Smooth muscle cell (in vitro differentiated cells): ENCODE data around the gene EXOC3. TPM values are rescaled to one million over a fixed set of nuclear protein-coding genes. Genes with fewer than 3 reads are reported as not detected.

Experiments used
- DNase-seq: peaks from one replicate; lab custom pipeline; 2025; ENCODE audit not compliant: unreplicated experiment; lab: John Stamatoyannopoulos, UW
- H2AFZ ChIP-seq: fragments of 200-600 bp; sonication (generic); 2 replicates; pipeline ENCODE4 v1.6.0; 2016; ENCODE audit warnings: antibody characterized with exemption, low read depth, mild to moderate bottlenecking
- H3F3A ChIP-seq: fragments of 200-600 bp; sonication (generic); 2 replicates; pipeline ENCODE4 v1.6.0; 2017; ENCODE audit warnings: antibody characterized with exemption, low read depth
- H3K27ac ChIP-seq: fragments of 200-600 bp; sonication (generic); 2 replicates; pipeline ENCODE4 v1.5.1; 2016; ENCODE audit warnings: low read depth, mild to moderate bottlenecking
- H3K27me3 ChIP-seq: fragments of 200-600 bp; sonication (generic); 2 replicates; pipeline ENCODE4 v1.6.1; 2016; ENCODE audit warnings: low read depth, mild to moderate bottlenecking
- H3K36me3 ChIP-seq: fragments of 200-600 bp; sonication (generic); 2 replicates; pipeline ENCODE4 v1.5.1; 2016; ENCODE audit warnings: low read depth
- H3K4me1 ChIP-seq: fragments of 200-600 bp; sonication (generic); 2 replicates; pipeline ENCODE4 v1.5.1; 2016; ENCODE audit warnings: low read depth
- H3K4me2 ChIP-seq: fragments of 200-600 bp; sonication (generic); 2 replicates; pipeline ENCODE4 v1.6.0; 2016; ENCODE audit warnings: mild to moderate bottlenecking
- H3K4me3 ChIP-seq: fragments of 200-600 bp; sonication (generic); 2 replicates; pipeline ENCODE4 v1.5.1; 2016; ENCODE audit warnings: mild to moderate bottlenecking
- H3K79me2 ChIP-seq: fragments of 200-600 bp; sonication (generic); 2 replicates; pipeline ENCODE4 v1.6.0; 2016; ENCODE audit warnings: low read depth, mild to moderate bottlenecking
- H3K9ac ChIP-seq: fragments of 200-600 bp; sonication (generic); 2 replicates; pipeline ENCODE4 v1.6.0; 2016; ENCODE audit warnings: low read depth
- H3K9me3 ChIP-seq: fragments of 200-600 bp; sonication (generic); replicated peaks from 2 replicates; pipeline ENCODE4 v1.5.1; 2016; ENCODE audit warnings: low read depth
- H4K20me1 ChIP-seq: fragments of 200-600 bp; sonication (generic); 2 replicates; pipeline ENCODE4 v1.6.0; 2016; ENCODE audit warnings: low read depth
- CTCF ChIP-seq: fragments of 200-600 bp; sonication (generic); IDR thresholded peaks from 2 replicates; pipeline ENCODE4 v1.5.1; 2017; ENCODE audit warnings: borderline replicate concordance, mild to moderate bottlenecking, antibody characterized with exemption; ENCODE audit not compliant: insufficient read depth, poor library complexity, severe bottlenecking
- WGBS: methylation state at CpG from one replicate; pipeline ENCODE4 v1.1.7; 2016; ENCODE audit warnings: low lambda C conversion rate; 5-methylcytosine and 5-hydroxymethylcytosine counted together
- polyA plus RNA-seq: library from polyadenylated mRNA; unstranded; fragments of >200 nt; fragmentation: Nextera tagmentation; extraction: Ambion mirVana; gene quantifications from 2 replicates; pipeline ENCODE4 v1.2.1, GENCODE V29; 2016
- total RNA-seq: library from RNA; depleted of rRNA; stranded (reverse); fragments of >200 nt; gene quantifications from 2 replicates; pipeline ENCODE4 v1.2.3, GENCODE V29; 2014

Gene EXOC3
- total and polyA plus RNA-seq, 2 experiments from 2014 or later: 23.6 to 30.5 TPM

GRCh38 chr5:515273-515836 lies 72.4 kb downstream of the EXOC3 start:
- no peak for DNase-seq
- H3F3A ChIP-seq: no peaks in the 10 kb centered on the region
- no peak overlapping the region for H3K4me2 ChIP-seq
- no peaks in the 10 kb centered on the region for H3K9me3 ChIP-seq
- H3K27me3 ChIP-seq: peaks cover 17% of the 10 kb centered on the region
- H3K79me2 ChIP-seq: no peaks in the 10 kb centered on the region
- 86% methylated on average over 7 of the region's 11 CpGs for WGBS
- H4K20me1 ChIP-seq: no peaks in the 10 kb centered on the region
- no peak overlapping the region for H3K9ac ChIP-seq
- no peak for TF ChIP-seq CTCF
- H3K4me3 ChIP-seq: no peak overlapping the region
- H3K36me3 ChIP-seq: no peaks in the 10 kb centered on the region
- H3K27ac ChIP-seq: no peak overlapping the region
- no peak overlapping the region for H2AFZ ChIP-seq
- H3K4me1 ChIP-seq: no peaks in the 10 kb centered on the region

- Histone ChIP-seq H2AFZ (no peak overlapping the region), H3F3A (no peaks in the 10 kb centered on the region), H3K27ac (no peak overlapping the region), H3K36me3 (no peaks in the 10 kb centered on the region), H3K4me3 (no peak overlapping the region), H3K4me2 (no peak overlapping the region), H3K4me1 (peaks cover 3% of the 10 kb centered on the region), H3K9me3 (no peaks in the 10 kb centered on the region), H3K9ac (no peak overlapping the region), H4K20me1 (no peaks in the 10 kb centered on the region), H3K79me2 (no peaks in the 10 kb centered on the region), H3K27me3 (peaks cover 28% of the 10 kb centered on the region)
- 88% methylated on average over 10 of the region's 10 CpGs for WGBS
- no peak for DNase-seq
- TF ChIP-seq CTCF: no peak
Measured at GRCh38 chr5:516338-516925, 73.5 kb downstream of the EXOC3 start.

Other genes with a start within 250 kb of the EXOC3 start
- gene CCDC127, start 225.0 kb upstream of the EXOC3 start, total RNA-seq: 2.8 and 3.2 TPM in 2 replicates
- gene CCDC127, start 225.0 kb upstream of the EXOC3 start, polyA plus RNA-seq: 8.6 and 9.0 TPM in 2 replicates
- 59.7 and 68.7 TPM in 2 replicates for gene SDHA, start 224.9 kb upstream of the EXOC3 start, total RNA-seq
- 120 and 130 TPM in 2 replicates for gene SDHA, start 224.9 kb upstream of the EXOC3 start, polyA plus RNA-seq
- 96.2 and 142 TPM in 2 replicates for gene PDCD6, start 171.5 kb upstream of the EXOC3 start, total RNA-seq
- gene PDCD6, start 171.5 kb upstream of the EXOC3 start, polyA plus RNA-seq: 148 and 166 TPM in 2 replicates
- 14.4 and 23.4 TPM in 2 replicates for gene AHRR, start 121.5 kb upstream of the EXOC3 start, total RNA-seq
- gene AHRR, start 121.5 kb upstream of the EXOC3 start, polyA plus RNA-seq: 18.2 and 20.8 TPM in 2 replicates
- 1.1 and 1.8 TPM in 2 replicates for gene SLC9A3, start 81.3 kb downstream of the EXOC3 start, total RNA-seq
- 0.96 and 1.1 TPM in 2 replicates for gene SLC9A3, start 81.3 kb downstream of the EXOC3 start, polyA plus RNA-seq
- gene CEP72, start 169.2 kb downstream of the EXOC3 start, total RNA-seq: 3.5 and 4.0 TPM in 2 replicates
- gene CEP72, start 169.2 kb downstream of the EXOC3 start, polyA plus RNA-seq: 0.77 and 2.7 TPM in 2 replicates